Cardiac muscle cell (in vitro differentiated cells and primary cell): ENCODE measurements around the gene SLC25A40. TPM values are rescaled to one million over a fixed set of nuclear protein-coding genes. Genes with fewer than 3 reads are reported as not detected.
"Not testable (repeated sequence)": the region's sequence is repeated elsewhere in the genome, so short reads cannot be mapped to it uniquely, and the experiment has no call there.

Experiments
- DNase-seq, 2 donors: peaks; one replicate each; pipeline versions ENCODE4 v3.0.0 to v3.0.0-alpha.2; 2010 to 2017; ENCODE audit warnings: low read depth in 1 of 2, low spot score in 1 of 2
- H3K27ac ChIP-seq: fragments of 200-600 bp; sonication (generic); 2 replicates; pipeline ENCODE4 v1.5.1; 2016
- H3K27me3 ChIP-seq: fragments of 200-600 bp; sonication (generic); 2 replicates; pipeline ENCODE4 v1.6.0; 2016; ENCODE audit warnings: control low read depth
- H3K36me3 ChIP-seq: fragments of 200-600 bp; sonication (generic); 2 replicates; pipeline ENCODE4 v1.5.1; 2016; ENCODE audit warnings: control low read depth
- H3K4me1 ChIP-seq: fragments of 200-600 bp; sonication (generic); 2 replicates; pipeline ENCODE4 v1.8.1; 2017; ENCODE audit warnings: low read depth, mild to moderate bottlenecking, mixed run types
- H3K4me3 ChIP-seq: fragments of 200-600 bp; sonication (generic); 2 replicates; pipeline ENCODE4 v1.5.1; 2016; ENCODE audit warnings: mild to moderate bottlenecking
- H3K9me3 ChIP-seq: fragments of 200-600 bp; sonication (generic); 2 replicates; pipeline ENCODE4 v1.5.1; 2017; ENCODE audit warnings: low read depth, mild to moderate bottlenecking, control low read depth
- CTCF ChIP-seq: IDR thresholded peaks from 2 replicates; pipeline ENCODE4 v1.5.1; 2012; ENCODE audit warnings: low read depth, mild to moderate bottlenecking, low read length
- polyA plus RNA-seq: library from polyadenylated mRNA; unstranded; fragments of >200 nt; fragmentation: Nextera tagmentation; extraction: Ambion mirVana; gene quantifications from 2 replicates; pipeline ENCODE4 v1.2.1, GENCODE V29; 2016
- total RNA-seq: library from RNA; depleted of rRNA; stranded (reverse); fragments of >200 nt; gene quantifications from 2 replicates; pipeline ENCODE4 v1.2.3, GENCODE V29; 2016

The SLC25A40 gene
- total and polyA plus RNA-seq, 2 experiments from 2014 or later: 8.1 to 26.1 TPM

- Histone ChIP-seq H3K9me3 (no peaks in the 10 kb centered on the region), H3K4me1 (peaks cover 22% of the 10 kb centered on the region), H3K27ac (peak overlapping the region; percentile 94), H3K27me3 (no peaks in the 10 kb centered on the region), H3K4me3 (peak overlapping the region; percentile 91), H3K36me3 (no peaks in the 10 kb centered on the region)
- no peak for DNase-seq
- no peak for TF ChIP-seq CTCF
Observed at GRCh38 chr7:87875151-87876039, 765 bp downstream of the SLC25A40 start.

GRCh38 chr7:87874066-87874465, 2.1 kb downstream of the SLC25A40 start:
- no peaks in the 10 kb centered on the region for H3K27me3 ChIP-seq
- no peak for TF ChIP-seq CTCF
- peaks cover 22% of the 10 kb centered on the region for H3K4me1 ChIP-seq
- DNase-seq: no peak
- no peaks in the 10 kb centered on the region for H3K9me3 ChIP-seq
- H3K4me3 ChIP-seq: no peak overlapping the region
- H3K36me3 ChIP-seq: no peaks in the 10 kb centered on the region
- H3K27ac ChIP-seq: no peak overlapping the region

GRCh38 chr7:87873328-87873727, 2.8 kb downstream of the SLC25A40 start:
- peaks cover 18% of the 10 kb centered on the region for H3K4me1 ChIP-seq

GRCh38 chr7:87872346-87872745, 3.8 kb downstream of the SLC25A40 start:
- DNase-seq: no peak
- H3K27ac ChIP-seq: no peak overlapping the region
- TF ChIP-seq CTCF: no peak
- no peaks in the 10 kb centered on the region for H3K9me3 ChIP-seq
- H3K4me3 ChIP-seq: no peak overlapping the region
- H3K4me1 ChIP-seq: peaks cover 11% of the 10 kb centered on the region
- H3K27me3 ChIP-seq: no peaks in the 10 kb centered on the region
- H3K36me3 ChIP-seq: no peaks in the 10 kb centered on the region

More at GRCh38 chr7:87873328-87873727, 2.8 kb downstream of the SLC25A40 start:
- not testable (repeated sequence) for DNase-seq, H3K27ac ChIP-seq, H3K4me3 ChIP-seq, H3K36me3 ChIP-seq, H3K27me3 ChIP-seq, H3K9me3 ChIP-seq

GRCh38 chr7:87870471-87870870, 5.7 kb downstream of the SLC25A40 start:
- DNase-seq: no peak

GRCh38 chr7:87866533-87866932, 9.6 kb downstream of the SLC25A40 start:
- DNase-seq, H3K27me3 ChIP-seq, H3K36me3 ChIP-seq, H3K4me3 ChIP-seq, H3K4me1 ChIP-seq, H3K27ac ChIP-seq, H3K9me3 ChIP-seq: not testable (repeated sequence)

More at GRCh38 chr7:87870471-87870870, 5.7 kb downstream of the SLC25A40 start:
- H3K4me1 ChIP-seq: peaks cover 11% of the 10 kb centered on the region
- no peaks in the 10 kb centered on the region for H3K36me3 ChIP-seq
- H3K27ac ChIP-seq: no peak overlapping the region
- no peak for TF ChIP-seq CTCF
- H3K27me3 ChIP-seq: no peaks in the 10 kb centered on the region
- no peak overlapping the region for H3K4me3 ChIP-seq
- H3K9me3 ChIP-seq: no peaks in the 10 kb centered on the region
